ENCODE results near the gene PTPRR.

DNA sequence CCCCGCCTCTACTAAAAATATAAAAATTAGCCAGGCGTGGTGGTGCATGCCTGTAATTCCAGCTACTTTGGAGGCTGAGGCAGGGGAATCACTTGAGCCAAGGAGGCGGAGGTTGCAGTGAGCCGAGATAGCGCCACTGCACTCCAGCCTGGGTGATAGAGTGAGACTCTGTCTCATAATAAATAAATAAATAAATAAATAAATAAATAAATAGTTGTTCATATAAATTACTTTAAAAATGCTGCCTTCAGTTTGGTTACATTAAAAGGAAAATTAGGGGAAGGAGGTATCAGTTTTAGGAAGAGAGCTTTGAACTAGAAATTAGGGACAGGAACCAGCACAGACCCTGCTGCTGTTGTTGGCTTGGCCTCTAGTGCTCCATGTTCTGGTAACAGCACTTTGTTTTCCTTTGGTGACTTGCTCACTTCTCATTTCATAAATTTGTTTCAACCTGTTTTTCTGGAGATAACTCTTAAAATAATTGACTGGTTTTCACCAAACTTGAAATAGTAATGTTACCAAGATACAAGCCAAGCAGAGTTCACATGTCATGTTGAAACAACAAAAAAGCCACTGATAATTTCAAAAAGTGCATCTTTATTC is 260.4 kb downstream of the PTPRR start:
- TF ChIP-seq POLR2A (IDR thresholded peaks at IDR 0.05; ENCODE audit: extremely low read depth, insufficient read length) (no peak), MYC (IDR thresholded peaks at IDR 0.05; ENCODE audit: low read depth, low read length) (no peak)
- TF ChIP-seq, protein P1, sequence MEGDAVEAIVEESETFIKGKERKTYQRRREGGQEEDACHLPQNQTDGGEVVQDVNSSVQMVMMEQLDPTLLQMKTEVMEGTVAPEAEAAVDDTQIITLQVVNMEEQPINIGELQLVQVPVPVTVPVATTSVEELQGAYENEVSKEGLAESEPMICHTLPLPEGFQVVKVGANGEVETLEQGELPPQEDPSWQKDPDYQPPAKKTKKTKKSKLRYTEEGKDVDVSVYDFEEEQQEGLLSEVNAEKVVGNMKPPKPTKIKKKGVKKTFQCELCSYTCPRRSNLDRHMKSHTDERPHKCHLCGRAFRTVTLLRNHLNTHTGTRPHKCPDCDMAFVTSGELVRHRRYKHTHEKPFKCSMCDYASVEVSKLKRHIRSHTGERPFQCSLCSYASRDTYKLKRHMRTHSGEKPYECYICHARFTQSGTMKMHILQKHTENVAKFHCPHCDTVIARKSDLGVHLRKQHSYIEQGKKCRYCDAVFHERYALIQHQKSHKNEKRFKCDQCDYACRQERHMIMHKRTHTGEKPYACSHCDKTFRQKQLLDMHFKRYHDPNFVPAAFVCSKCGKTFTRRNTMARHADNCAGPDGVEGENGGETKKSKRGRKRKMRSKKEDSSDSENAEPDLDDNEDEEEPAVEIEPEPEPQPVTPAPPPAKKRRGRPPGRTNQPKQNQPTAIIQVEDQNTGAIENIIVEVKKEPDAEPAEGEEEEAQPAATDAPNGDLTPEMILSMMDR (IDR thresholded peaks at IDR 0.05; ENCODE audit: low read depth, low read length), result no peak
- TF ChIP-seq, protein P2, sequence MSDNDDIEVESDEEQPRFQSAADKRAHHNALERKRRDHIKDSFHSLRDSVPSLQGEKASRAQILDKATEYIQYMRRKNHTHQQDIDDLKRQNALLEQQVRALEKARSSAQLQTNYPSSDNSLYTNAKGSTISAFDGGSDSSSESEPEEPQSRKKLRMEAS (IDR thresholded peaks at IDR 0.05; ENCODE audit: low read depth, low read length), result no peak
